IMR-90 (cell line): ENCODE results near the gene ST6GALNAC5.

Experiments
- BHLHE40 ChIP-seq: fragments of 150-350 bp; IDR thresholded peaks from 2 replicates; pipeline ENCODE4 v1.6.1; 2016; ENCODE audit warnings: mild to moderate bottlenecking, low read depth, low read length
- MAFK ChIP-seq: IDR thresholded peaks from 2 replicates; pipeline ENCODE4 v1.6.1; 2012; ENCODE audit warnings: low read depth, low read length, improper control_type of control experiment
- POLR2A ChIP-seq: IDR thresholded peaks from 2 replicates; pipeline ENCODE4 v1.6.1; 2012; ENCODE audit warnings: mild to moderate bottlenecking, low read depth, low read length
- RFX5 ChIP-seq: IDR thresholded peaks from 2 replicates; pipeline ENCODE4 v1.8.0; 2012; ENCODE audit warnings: low read depth, mild to moderate bottlenecking, low read length, moderate library complexity
- TF ChIP-seq, protein P1 (sequence below): conservative IDR thresholded peaks from 2 replicates; pipeline ENCODE4 v1.5.1; 2012; ENCODE audit warnings: mild to moderate bottlenecking, low read depth, low read length, improper control_type of control experiment

DNA sequence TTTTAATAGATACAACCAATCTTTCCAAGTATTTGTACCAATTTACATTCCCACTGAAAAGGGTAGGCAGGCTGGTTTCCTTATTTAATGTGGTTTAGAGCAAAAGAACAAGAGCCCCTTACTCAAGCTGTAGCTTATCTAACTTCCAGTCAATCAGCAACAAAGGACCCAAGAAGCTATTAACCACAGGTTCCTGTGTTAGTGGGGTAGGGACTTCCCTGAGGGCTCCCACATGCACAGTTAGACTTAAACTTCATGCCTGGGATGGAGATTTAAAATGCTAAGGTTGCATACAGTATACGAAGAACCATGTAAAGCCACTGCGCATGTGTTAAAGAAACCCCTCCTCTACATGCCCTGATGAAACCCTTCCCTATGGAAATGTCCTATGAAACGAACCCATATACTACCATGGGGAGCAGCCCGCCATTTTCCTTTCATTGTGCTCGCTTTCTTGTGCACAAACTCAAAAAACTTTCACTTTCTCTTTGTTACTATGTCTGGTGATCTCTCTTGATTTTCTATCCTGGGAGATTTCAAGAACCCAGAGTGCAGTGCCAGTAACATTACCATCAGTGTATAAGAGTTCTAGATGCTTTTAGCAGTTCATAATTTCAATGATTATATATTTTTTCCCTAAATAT lies 23.3 kb upstream of the ST6GALNAC5 start:
- TF ChIP-seq, protein P1, sequence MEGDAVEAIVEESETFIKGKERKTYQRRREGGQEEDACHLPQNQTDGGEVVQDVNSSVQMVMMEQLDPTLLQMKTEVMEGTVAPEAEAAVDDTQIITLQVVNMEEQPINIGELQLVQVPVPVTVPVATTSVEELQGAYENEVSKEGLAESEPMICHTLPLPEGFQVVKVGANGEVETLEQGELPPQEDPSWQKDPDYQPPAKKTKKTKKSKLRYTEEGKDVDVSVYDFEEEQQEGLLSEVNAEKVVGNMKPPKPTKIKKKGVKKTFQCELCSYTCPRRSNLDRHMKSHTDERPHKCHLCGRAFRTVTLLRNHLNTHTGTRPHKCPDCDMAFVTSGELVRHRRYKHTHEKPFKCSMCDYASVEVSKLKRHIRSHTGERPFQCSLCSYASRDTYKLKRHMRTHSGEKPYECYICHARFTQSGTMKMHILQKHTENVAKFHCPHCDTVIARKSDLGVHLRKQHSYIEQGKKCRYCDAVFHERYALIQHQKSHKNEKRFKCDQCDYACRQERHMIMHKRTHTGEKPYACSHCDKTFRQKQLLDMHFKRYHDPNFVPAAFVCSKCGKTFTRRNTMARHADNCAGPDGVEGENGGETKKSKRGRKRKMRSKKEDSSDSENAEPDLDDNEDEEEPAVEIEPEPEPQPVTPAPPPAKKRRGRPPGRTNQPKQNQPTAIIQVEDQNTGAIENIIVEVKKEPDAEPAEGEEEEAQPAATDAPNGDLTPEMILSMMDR = no peak
- TF ChIP-seq RFX5 (no peak), BHLHE40 (no peak), MAFK (no peak), POLR2A (no peak)
